ENCODE measurements around the gene SYCP1.

- TF ChIP-seq EZH2 (IDR thresholded peaks at IDR 0.05) (no peak), POLR2AphosphoS5 (IDR thresholded peaks at IDR 0.05; ENCODE audit: borderline replicate concordance, low read depth, low read length) (no peak), FOXP2 (optimal IDR thresholded peaks at IDR 0.05; ENCODE audit: control extremely low read depth, extremely low read length, insufficient read depth) (no peak)
These were observed 71.9 kb downstream of the SYCP1 start for GRCh38 chr1:114926607-114927006.

Data from SK-N-MC (cell line).